Measurements from ENCODE around the gene FCRLB.

GRCh38 chr1:161731241-161731640, 9.9 kb downstream of the FCRLB start:
- no peak for TF ChIP-seq CTCF (IDR thresholded peaks at IDR 0.05; ENCODE audit: low read length)
- TF ChIP-seq EZH2 (IDR thresholded peaks at IDR 0.05; ENCODE audit: borderline replicate concordance, low read length) = no peak
